Measurements from ENCODE around the gene EXOC8.
"Not testable (repeated sequence)": the region's sequence is repeated elsewhere in the genome, so short reads cannot be mapped to it uniquely, and the experiment has no call there.

EXOC8 gene

DNA sequence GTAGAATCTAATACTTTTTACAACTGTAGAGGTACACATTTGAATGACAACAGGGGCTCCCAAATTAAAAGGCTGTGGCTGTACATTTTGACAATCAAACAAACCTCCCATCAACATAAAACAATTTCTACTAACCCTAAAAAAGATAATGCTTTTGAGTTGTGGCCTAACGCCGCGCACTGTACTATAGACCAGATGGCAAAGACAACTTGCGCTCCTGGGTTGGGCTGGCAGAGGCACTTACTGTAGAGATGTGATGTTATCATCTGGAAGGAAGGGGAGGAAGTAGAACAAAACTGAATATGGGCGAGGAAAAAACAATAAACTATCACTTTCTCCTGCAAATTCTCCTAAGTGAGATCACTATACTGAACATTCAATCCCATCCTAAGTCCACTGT lies 26.5 kb upstream of the EXOC8 start:
- H3K4me3 Mint-ChIP-seq: no peak overlapping the region
- H3K27me3 Mint-ChIP-seq: no peaks in the 10 kb centered on the region
- intact Hi-C loops (cut with micrococcal nuclease): no loop called here
- H3K27ac Mint-ChIP-seq: no peak overlapping the region
- H3K36me3 Mint-ChIP-seq (ENCODE audit: low read depth): peaks cover 75% of the 10 kb centered on the region
- H3K4me1 Mint-ChIP-seq (ENCODE audit: low read depth): peaks cover 12% of the 10 kb centered on the region
- H3K9me3 Mint-ChIP-seq: no peaks in the 10 kb centered on the region

DNA sequence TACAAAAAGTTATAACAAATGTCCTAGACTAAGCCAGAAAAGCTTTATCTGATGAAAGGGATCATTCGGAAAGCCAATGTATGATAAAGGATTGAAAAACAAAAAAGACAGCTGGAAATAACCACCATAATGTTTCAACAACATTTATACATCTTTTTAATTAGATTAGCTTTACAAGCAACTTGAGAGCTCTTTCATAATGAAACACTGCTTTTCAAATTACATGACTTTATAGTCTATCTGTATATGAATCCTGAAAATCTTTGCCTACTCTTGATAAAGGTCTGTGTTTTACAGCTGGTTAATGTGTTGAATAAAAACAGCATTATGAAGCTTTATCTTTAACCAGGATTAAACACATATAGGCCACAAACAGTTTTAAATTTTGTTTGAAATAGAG lies 26.0 kb upstream of the EXOC8 start:
- intact Hi-C loops (cut with micrococcal nuclease): no loop called here
- H3K4me1 Mint-ChIP-seq (ENCODE audit: low read depth): peaks cover 10% of the 10 kb centered on the region
- H3K36me3 Mint-ChIP-seq (ENCODE audit: low read depth): peaks cover 71% of the 10 kb centered on the region
- no peaks in the 10 kb centered on the region for H3K27me3 Mint-ChIP-seq
- H3K9me3 Mint-ChIP-seq: no peaks in the 10 kb centered on the region
- no peak overlapping the region for H3K27ac Mint-ChIP-seq
- H3K4me3 Mint-ChIP-seq: no peak overlapping the region

DNA sequence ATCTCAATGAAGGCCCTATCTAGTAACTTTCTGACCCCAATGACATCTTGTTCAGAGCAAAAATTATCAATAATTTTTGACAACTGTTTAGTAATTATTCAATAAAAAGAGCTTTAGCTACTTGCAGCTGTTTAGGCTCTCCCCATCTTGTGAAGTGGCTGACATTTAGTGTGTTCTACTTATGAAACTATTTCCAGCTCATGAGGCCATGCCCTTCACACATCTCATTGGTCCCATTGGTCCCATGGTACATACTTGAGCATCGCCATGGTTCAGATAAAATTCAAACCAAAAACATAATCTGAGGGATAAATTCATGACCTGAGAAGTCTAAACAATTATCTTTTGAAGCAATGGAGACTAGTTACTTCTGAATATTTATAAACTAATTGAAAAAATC lies 24.7 kb upstream of the EXOC8 start:
- H3K4me1 Mint-ChIP-seq (ENCODE audit: low read depth): peaks cover 14% of the 10 kb centered on the region
- H3K27ac Mint-ChIP-seq: no peak overlapping the region
- H3K9me3 Mint-ChIP-seq: no peaks in the 10 kb centered on the region
- H3K27me3 Mint-ChIP-seq: no peaks in the 10 kb centered on the region
- no peak overlapping the region for H3K4me3 Mint-ChIP-seq
- intact Hi-C loops (cut with micrococcal nuclease): no loop called here
- peaks cover 62% of the 10 kb centered on the region for H3K36me3 Mint-ChIP-seq (ENCODE audit: low read depth)

DNA sequence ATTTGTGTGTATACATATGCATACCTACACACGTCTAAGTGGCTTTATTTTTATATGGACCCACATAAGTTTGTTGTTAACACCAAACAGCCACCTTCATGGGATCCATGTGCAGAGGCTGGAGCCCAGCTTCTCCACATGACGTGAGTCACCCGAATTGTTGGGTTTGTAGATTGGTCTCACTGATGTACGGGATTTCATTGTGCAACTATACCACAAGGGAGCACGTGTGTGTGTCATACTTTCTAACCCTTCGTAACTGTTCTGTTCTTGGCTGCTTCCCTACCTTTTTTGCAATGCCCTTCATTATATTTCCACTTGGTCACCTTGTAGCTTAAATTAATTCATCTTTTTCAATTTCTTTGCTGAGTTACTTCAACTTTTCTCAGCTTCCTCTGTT lies 21.5 kb upstream of the EXOC8 start:
- Mint-ChIP-seq H3K4me3 (no peak overlapping the region), H3K4me1 (ENCODE audit: low read depth) (peaks cover 16% of the 10 kb centered on the region), H3K27me3 (no peaks in the 10 kb centered on the region), H3K27ac (no peak overlapping the region), H3K9me3 (no peaks in the 10 kb centered on the region), H3K36me3 (ENCODE audit: low read depth) (peaks cover 38% of the 10 kb centered on the region)
- intact Hi-C loops (cut with micrococcal nuclease): no loop called here

DNA sequence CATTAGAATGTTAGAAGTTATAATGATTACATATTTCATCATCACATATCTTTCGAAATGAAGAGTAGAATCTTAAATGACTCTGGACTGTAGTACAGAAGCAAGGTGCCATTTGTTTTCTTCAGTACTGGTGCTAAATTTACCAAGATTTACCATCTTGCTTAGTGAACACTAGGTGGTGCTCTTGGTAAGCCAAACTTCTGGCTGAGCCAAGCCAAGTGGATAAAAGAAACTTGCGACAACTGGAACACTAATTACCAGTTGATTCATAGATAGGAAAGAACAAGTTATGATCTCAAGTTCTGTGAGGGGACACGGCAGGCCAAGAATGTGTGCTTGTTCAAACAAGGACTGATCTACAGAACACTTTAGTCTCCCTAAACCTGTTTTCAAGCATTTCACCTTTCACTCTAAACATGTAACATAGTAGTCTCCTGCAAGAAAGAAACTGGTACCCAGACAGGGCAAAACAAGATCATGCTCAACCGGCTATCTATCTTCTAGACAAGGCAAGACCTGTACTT lies 20.2 kb upstream of the EXOC8 start:
- Mint-ChIP-seq H3K27ac (no peak overlapping the region), H3K36me3 (ENCODE audit: low read depth) (peaks cover 40% of the 10 kb centered on the region), H3K4me1 (ENCODE audit: low read depth) (peaks cover 16% of the 10 kb centered on the region), H3K9me3 (no peaks in the 10 kb centered on the region), H3K27me3 (no peaks in the 10 kb centered on the region), H3K4me3 (no peak overlapping the region)
- intact Hi-C loops (cut with micrococcal nuclease): loop anchor here (1.0 kb wide), 1 partner anchor 246 kb away; no protein-coding TSS in a partner anchor

DNA sequence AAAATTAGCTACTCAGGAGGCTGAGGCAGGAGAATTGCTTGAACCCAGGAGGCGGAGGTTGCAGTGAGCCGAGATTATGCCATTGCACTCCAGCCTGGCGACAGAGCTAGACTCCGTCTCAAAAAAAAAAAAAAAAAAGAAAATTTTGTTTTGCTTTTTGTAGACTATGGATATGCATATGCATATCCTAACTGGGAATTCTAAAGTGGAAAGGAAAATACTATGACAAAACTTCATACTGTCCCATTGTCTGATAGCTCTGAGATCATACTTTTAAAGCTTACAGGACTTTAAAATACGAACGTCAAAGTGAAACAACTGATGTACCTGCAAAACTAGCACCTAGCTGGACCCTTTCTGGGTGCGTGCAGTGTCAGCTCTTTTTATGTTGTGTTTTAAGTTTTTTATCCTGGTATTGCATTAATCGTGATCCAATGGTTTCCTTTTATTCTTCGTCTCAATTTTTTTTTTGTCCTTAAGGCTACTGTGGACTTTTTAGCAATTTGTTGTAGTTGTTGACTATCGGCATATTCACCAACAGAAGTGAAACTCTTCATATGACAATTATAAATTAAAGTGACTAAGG lies 19.6 kb upstream of the EXOC8 start:
- Mint-ChIP-seq H3K27ac (no peak overlapping the region), H3K4me1 (ENCODE audit: low read depth) (peaks cover 16% of the 10 kb centered on the region), H3K27me3 (no peaks in the 10 kb centered on the region), H3K9me3 (no peaks in the 10 kb centered on the region), H3K36me3 (ENCODE audit: low read depth) (peaks cover 46% of the 10 kb centered on the region), H3K4me3 (no peak overlapping the region)
- intact Hi-C loops (cut with micrococcal nuclease): loop anchor here (1.0 kb wide), 1 partner anchor 247 kb away; no protein-coding TSS in a partner anchor

DNA sequence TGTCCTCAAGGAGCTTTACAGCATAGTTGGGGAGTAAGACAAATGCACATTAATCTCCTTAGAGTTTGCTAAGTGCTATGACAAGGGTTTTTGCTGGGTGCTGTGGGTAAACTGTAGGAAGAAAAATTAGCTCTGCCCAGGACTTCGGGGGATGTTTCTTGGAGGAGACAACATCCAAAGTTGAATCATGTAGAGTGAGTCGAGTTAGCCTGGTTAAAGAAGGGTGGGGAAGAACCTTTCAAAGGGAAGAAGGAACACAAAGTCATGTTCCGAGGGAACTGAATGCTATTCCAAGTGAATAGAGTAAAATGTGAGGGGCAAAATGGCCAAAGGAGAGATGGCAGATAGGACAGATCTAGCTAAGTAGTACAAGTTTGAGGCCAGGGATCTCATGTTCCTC lies 17.5 kb upstream of the EXOC8 start:
- no peaks in the 10 kb centered on the region for H3K27me3 Mint-ChIP-seq

DNA sequence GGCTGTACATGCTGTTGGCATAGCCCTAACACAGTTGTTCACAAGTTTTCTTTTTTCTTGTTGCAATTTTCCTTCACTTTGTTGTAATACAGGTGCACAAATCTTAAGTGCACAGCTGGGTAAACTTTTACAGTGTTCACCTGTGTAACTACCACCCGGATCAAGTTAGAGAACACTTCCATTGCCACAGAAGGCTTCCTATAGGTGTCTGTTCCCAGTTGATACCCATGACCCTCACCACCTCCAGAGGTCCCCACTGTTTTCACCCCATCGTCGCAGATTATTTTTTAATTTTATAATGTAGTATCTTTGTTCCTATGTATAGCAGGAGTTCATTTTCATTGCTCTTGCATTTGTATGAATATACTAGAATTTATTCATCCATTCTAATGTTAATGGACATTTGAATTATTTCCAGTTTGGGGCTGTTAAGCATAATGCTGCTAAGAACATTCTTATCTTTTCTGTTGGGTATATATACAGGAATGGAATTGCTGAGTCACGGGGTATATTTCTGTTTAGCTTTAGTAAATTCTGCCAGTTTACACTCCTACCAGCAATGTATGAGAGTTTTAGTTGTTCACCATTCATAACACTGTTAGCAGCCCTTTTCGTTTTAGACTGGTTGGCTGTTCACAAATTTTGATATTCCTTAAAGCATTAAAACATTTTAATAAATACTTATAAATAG lies 16.8 kb upstream of the EXOC8 start:
- intact Hi-C loops (cut with micrococcal nuclease): no loop called here
- H3K4me1 Mint-ChIP-seq (ENCODE audit: low read depth): peaks cover 10% of the 10 kb centered on the region
- H3K4me3 Mint-ChIP-seq: no peak overlapping the region
- H3K9me3 Mint-ChIP-seq: no peaks in the 10 kb centered on the region
- no peaks in the 10 kb centered on the region for H3K27me3 Mint-ChIP-seq
- peaks cover 47% of the 10 kb centered on the region for H3K36me3 Mint-ChIP-seq (ENCODE audit: low read depth)
- H3K27ac Mint-ChIP-seq: no peak overlapping the region

More for the DNA sequence above, 17.5 kb upstream of the EXOC8 start:
- Mint-ChIP-seq H3K4me3 (no peak overlapping the region), H3K27ac (no peak overlapping the region), H3K36me3 (ENCODE audit: low read depth) (peaks cover 47% of the 10 kb centered on the region), H3K4me1 (ENCODE audit: low read depth) (peaks cover 16% of the 10 kb centered on the region), H3K9me3 (no peaks in the 10 kb centered on the region)
- intact Hi-C loops (cut with micrococcal nuclease): no loop called here

DNA sequence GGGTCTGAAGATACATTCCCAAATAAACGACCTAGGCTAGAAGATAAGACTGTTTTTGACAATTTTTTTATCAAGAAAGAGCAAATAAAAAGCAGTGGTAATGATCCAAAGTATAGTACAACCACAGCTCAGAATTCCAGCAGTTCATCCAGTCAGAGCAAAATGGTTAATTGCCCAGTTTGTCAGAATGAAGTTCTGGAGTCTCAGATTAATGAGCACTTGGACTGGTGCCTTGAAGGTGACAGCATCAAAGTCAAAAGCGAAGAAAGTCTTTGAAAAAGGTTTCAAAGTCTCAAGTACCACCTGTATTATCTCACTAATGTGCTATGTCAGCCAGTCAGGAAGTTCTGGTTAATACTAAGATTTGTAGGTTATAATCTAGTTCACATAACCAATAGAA lies 15.4 kb upstream of the EXOC8 start:
- Mint-ChIP-seq H3K4me1 (ENCODE audit: low read depth) (peaks cover 6% of the 10 kb centered on the region), H3K36me3 (ENCODE audit: low read depth) (peaks cover 57% of the 10 kb centered on the region)
- intact Hi-C loops (cut with micrococcal nuclease): no loop called here

DNA sequence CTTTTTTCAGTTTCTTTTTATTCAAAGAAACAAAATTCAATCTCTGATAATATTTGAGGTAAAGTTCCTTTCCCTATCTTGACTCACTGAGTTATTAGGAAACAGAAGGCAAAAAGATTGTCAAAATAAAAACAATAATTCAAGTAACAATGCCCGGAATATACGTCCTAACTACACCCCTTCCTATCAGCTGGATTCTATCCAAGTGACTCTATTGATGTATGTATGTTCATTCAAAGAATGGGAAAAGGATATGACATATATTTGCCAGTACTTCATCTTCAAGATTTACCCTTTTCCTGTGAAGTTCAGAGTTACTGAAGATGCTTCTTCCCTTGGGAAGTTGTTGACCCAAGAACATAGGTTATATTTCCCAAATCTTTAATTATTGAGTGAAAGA lies 14.2 kb upstream of the EXOC8 start:
- Mint-ChIP-seq H3K27ac (no peak overlapping the region), H3K4me3 (no peak overlapping the region), H3K36me3 (ENCODE audit: low read depth) (peaks cover 70% of the 10 kb centered on the region), H3K27me3 (no peaks in the 10 kb centered on the region), H3K9me3 (no peaks in the 10 kb centered on the region), H3K4me1 (ENCODE audit: low read depth) (no peaks in the 10 kb centered on the region)
- intact Hi-C loops (cut with micrococcal nuclease): no loop called here

More for the DNA sequence above, 15.4 kb upstream of the EXOC8 start:
- no peaks in the 10 kb centered on the region for H3K9me3 Mint-ChIP-seq
- H3K27me3 Mint-ChIP-seq: no peaks in the 10 kb centered on the region
- no peak overlapping the region for H3K27ac Mint-ChIP-seq
- no peak overlapping the region for H3K4me3 Mint-ChIP-seq

DNA sequence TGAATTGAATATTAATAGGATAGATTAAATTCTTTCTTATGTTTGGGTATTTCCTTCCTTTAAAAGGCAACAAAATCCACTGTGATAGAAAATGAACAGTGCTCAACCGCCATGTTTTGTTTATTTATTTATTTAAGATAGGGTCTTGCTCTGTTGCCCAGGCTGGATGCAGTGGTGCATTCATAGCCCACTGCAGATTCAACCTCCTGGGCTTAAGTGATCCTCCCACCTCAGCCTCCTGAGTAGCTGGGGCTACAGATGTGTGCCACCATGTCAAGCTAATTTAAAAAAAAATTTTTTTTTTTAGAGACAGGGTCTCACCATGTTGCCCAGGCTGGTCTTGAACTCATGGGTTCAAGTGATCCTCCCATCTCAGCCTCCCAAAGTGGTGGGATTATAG lies 11.2 kb upstream of the EXOC8 start:
- intact Hi-C loops (cut with micrococcal nuclease); H3K27me3 Mint-ChIP-seq; H3K4me1 Mint-ChIP-seq (ENCODE audit: low read depth); H3K27ac Mint-ChIP-seq; H3K4me3 Mint-ChIP-seq; H3K9me3 Mint-ChIP-seq: not testable (repeated sequence)
- H3K36me3 Mint-ChIP-seq (ENCODE audit: low read depth): peaks cover 90% of the 10 kb centered on the region

DNA sequence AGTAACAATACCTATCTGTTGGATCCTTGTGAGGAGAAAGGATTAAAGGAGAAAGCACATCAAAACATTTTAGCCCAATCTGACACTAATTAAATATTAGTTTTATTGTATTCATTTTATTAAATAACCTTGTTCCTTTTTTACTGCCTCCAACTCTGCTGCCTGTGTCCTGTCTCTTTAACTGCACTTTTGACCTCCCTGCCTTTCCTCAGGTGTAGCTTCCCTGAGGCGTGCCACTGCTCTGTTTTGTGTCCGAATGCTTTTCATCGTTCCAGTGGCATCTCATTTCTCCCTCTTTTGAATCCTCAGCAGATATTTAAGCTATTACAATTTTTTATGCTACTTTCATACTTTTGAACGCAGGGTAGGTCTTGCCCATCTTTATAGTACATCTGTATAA lies 10.8 kb upstream of the EXOC8 start:
- H3K36me3 Mint-ChIP-seq (ENCODE audit: low read depth): peaks cover 94% of the 10 kb centered on the region
- no peak overlapping the region for H3K4me3 Mint-ChIP-seq
- no peak overlapping the region for H3K27ac Mint-ChIP-seq
- H3K4me1 Mint-ChIP-seq (ENCODE audit: low read depth): no peaks in the 10 kb centered on the region
- H3K9me3 Mint-ChIP-seq: no peaks in the 10 kb centered on the region
- H3K27me3 Mint-ChIP-seq: no peaks in the 10 kb centered on the region
- intact Hi-C loops (cut with micrococcal nuclease): no loop called here

DNA sequence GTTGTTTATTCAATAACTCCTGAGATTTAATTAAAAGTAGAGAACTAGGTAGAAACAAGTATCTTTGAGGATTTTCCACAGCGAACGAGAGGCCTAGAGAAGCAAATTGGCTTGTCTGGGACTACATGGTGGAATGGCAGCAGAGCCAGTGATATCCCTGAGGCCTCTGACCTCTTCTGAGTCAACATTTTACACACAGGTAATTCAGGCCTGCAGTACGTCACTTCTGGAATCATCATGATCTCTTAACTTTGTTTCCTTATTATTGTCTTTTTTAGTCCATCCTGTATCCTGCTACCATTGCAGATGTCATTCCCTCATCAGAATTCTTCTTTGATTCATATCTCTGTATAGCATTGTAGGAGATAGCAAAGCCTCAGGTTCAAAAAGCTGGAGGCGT lies 10.3 kb upstream of the EXOC8 start:
- H3K4me1 Mint-ChIP-seq (ENCODE audit: low read depth): no peaks in the 10 kb centered on the region
- H3K9me3 Mint-ChIP-seq: no peaks in the 10 kb centered on the region
- no peak overlapping the region for H3K27ac Mint-ChIP-seq
- intact Hi-C loops (cut with micrococcal nuclease): no loop called here
- H3K27me3 Mint-ChIP-seq: no peaks in the 10 kb centered on the region
- H3K4me3 Mint-ChIP-seq: no peak overlapping the region
- peaks cover 94% of the 10 kb centered on the region for H3K36me3 Mint-ChIP-seq (ENCODE audit: low read depth)

DNA sequence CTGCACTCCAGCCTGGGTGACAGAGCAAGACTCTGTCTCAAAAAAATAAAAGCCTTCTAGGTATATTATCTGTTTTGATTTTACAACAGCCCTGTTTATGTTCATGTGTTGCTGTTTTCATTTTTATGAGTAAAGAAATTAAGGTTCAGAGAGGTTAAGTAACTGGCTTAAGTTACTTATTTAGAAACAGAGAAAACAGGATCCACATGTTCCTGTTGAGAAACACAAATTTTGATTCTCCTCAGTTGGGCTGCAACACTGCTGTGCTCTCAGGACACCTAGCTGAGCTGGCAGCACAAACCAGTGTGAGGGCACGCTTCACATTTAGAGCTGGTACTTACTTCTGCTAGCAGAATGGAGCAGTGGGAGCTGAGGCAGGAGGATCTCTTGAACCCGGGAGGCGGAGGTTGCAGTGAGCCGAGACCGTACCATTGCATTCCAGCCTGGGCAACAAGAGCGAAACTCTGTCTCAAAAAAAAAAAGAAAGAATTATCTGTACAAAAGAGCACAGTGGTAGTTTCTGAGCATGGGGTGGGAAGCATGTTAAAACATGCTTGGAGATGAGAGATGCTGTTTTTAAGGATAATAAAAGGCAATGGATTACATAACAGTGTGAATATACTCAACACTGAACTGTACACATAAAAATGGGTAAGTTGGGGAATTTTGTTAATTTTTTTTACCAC lies 2.8 kb upstream of the EXOC8 start:
- peaks cover 80% of the 10 kb centered on the region for H3K36me3 Mint-ChIP-seq (ENCODE audit: low read depth)
- intact Hi-C loops (cut with micrococcal nuclease): no loop called here
- H3K4me1 Mint-ChIP-seq (ENCODE audit: low read depth): peaks cover 38% of the 10 kb centered on the region
- no peaks in the 10 kb centered on the region for H3K27me3 Mint-ChIP-seq
- no peak overlapping the region for H3K27ac Mint-ChIP-seq
- no peaks in the 10 kb centered on the region for H3K9me3 Mint-ChIP-seq
- no peak overlapping the region for H3K4me3 Mint-ChIP-seq
